ENCODE data around the gene YBX2.

The YBX2 gene

DNA sequence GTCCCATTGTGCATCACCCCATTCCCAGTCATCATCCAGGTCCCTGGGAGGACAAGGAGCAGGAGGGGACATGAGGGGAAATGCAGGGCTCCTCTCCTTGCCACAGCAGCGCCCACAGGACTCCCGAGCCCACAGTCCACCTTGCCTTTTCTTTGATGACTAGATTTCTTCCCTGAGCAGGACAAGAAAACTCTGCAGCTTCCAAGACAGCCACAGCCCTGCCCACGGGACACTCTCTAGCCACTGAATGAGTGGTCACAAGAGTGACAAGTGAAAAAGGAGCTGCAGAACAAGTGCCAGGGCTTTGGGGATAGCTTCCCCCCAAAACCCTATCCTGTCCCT lies 30.0 kb upstream of the YBX2 start:
- peaks cover 15% of the 10 kb centered on the region for H3K4me1 Mint-ChIP-seq
- TF ChIP-seq, protein P1, sequence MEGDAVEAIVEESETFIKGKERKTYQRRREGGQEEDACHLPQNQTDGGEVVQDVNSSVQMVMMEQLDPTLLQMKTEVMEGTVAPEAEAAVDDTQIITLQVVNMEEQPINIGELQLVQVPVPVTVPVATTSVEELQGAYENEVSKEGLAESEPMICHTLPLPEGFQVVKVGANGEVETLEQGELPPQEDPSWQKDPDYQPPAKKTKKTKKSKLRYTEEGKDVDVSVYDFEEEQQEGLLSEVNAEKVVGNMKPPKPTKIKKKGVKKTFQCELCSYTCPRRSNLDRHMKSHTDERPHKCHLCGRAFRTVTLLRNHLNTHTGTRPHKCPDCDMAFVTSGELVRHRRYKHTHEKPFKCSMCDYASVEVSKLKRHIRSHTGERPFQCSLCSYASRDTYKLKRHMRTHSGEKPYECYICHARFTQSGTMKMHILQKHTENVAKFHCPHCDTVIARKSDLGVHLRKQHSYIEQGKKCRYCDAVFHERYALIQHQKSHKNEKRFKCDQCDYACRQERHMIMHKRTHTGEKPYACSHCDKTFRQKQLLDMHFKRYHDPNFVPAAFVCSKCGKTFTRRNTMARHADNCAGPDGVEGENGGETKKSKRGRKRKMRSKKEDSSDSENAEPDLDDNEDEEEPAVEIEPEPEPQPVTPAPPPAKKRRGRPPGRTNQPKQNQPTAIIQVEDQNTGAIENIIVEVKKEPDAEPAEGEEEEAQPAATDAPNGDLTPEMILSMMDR (IDR thresholded peaks at IDR 0.05; ENCODE audit: unreplicated experiment in 3 of 3), result peak in 1 of 3 experiments; percentile 10
- no peak overlapping the region for H3K27ac Mint-ChIP-seq
- no peaks in the 10 kb centered on the region for H3K27me3 Mint-ChIP-seq (ENCODE audit: low read depth)
- H3K36me3 Mint-ChIP-seq (ENCODE audit: low read depth), result peaks cover 27% of the 10 kb centered on the region
- H3K4me3 Mint-ChIP-seq, result no peak overlapping the region
- no peaks in the 10 kb centered on the region for H3K9me3 Mint-ChIP-seq

DNA sequence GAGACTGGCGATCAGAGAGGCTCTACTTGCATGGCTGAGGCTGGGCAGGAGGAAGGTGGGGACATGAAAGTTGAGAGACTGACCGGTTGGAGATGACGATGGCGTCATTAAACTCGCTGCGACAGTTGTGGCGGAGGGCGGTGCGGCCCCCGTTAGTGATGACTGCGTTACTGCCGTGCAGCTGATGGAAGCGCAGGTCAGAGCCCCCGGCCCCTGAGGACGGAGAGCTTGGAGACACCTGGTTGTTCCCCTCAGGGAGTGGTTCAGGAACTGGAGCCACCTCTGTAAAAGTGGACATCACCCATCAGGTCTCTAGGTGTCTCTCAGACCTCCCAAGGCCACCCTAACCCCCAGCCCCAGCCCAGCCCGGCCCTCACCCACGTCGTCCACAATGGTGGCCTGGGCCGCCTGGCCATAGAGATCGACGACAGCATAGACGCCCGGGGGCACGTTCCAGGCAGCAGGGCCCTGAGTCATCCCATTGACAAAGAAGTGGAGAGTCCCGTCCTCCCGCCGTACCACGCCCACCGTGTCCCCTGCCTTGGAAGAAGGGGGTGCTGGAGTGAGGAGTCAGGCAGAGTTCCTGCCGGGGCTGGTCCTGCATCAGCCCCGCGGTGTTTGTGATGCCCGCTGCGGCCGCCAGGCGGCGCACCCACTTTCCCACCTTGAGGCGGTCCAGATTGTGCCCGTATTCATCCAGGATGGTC lies 29.4 kb upstream of the YBX2 start:
- no peaks in the 10 kb centered on the region for H3K9me3 Mint-ChIP-seq
- H3K4me3 Mint-ChIP-seq, result no peak overlapping the region
- no peaks in the 10 kb centered on the region for H3K27me3 Mint-ChIP-seq (ENCODE audit: low read depth)
- H3K36me3 Mint-ChIP-seq (ENCODE audit: low read depth), result peaks cover 28% of the 10 kb centered on the region
- TF ChIP-seq, protein P1 (IDR thresholded peaks at IDR 0.05; ENCODE audit: unreplicated experiment in 3 of 3), result peak; percentile 61 to 77 (median 75)
- no peak overlapping the region for H3K27ac Mint-ChIP-seq
- peaks cover 14% of the 10 kb centered on the region for H3K4me1 Mint-ChIP-seq

DNA sequence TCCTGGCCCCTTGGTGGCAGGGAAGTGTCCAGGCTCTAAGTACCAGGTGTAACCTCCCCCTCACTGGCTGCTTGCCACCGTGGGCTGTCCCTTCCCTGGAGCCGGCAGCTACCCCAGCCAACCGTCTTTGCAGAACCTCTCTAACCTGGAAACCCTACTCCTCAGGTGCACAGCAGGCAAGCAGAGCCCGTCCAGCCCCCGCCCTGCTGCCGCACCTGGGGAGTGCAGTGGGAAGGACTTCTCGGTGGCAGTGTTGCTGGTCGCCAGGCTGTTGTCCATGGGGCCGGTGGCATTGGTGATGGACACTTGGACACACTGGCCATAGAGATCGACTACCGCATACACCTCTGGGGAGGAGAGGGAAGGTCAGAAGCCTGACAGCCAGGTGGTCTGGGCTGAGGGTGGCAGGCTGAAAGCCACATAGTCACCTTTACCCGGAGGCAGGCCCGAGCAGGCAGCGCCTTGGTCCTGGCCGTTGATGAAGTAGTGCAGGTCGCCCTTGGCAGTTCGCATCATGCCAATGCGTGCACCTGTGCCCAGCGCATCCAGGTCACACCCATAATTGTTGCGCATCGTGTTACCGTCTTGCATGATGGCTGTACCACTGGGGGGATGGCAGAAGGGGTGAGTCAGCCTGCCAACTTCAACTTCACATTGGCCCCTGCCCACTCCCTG lies 28.2 kb upstream of the YBX2 start:
- TF ChIP-seq, protein P1 (IDR thresholded peaks at IDR 0.05; ENCODE audit: unreplicated experiment in 3 of 3), result no peak
- H3K4me3 Mint-ChIP-seq, result no peak overlapping the region
- peaks cover 2% of the 10 kb centered on the region for H3K4me1 Mint-ChIP-seq
- H3K9me3 Mint-ChIP-seq, result no peaks in the 10 kb centered on the region
- H3K36me3 Mint-ChIP-seq (ENCODE audit: low read depth), result peaks cover 34% of the 10 kb centered on the region
- no peak overlapping the region for H3K27ac Mint-ChIP-seq
- no peaks in the 10 kb centered on the region for H3K27me3 Mint-ChIP-seq (ENCODE audit: low read depth)

DNA sequence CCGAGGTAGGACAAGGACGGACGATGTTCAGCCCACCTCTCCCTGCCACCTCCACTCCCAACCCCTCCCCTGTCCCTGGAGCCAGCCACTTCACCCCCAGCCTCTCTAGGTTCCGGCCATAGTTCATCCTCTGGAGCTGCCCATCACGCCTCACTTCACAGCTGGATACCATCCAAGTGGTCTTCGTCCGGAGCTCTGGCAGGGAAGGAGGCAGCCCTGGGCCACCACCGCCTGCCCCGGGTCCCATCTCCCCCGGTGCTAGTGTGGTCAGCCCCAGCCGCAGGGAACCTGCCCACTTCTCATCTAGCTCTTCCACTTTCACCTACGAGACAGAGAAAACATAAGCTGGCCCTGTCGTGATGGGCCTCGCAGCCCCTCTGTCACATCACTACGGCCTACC lies 27.0 kb upstream of the YBX2 start:
- peaks cover 40% of the 10 kb centered on the region for H3K36me3 Mint-ChIP-seq (ENCODE audit: low read depth)

DNA sequence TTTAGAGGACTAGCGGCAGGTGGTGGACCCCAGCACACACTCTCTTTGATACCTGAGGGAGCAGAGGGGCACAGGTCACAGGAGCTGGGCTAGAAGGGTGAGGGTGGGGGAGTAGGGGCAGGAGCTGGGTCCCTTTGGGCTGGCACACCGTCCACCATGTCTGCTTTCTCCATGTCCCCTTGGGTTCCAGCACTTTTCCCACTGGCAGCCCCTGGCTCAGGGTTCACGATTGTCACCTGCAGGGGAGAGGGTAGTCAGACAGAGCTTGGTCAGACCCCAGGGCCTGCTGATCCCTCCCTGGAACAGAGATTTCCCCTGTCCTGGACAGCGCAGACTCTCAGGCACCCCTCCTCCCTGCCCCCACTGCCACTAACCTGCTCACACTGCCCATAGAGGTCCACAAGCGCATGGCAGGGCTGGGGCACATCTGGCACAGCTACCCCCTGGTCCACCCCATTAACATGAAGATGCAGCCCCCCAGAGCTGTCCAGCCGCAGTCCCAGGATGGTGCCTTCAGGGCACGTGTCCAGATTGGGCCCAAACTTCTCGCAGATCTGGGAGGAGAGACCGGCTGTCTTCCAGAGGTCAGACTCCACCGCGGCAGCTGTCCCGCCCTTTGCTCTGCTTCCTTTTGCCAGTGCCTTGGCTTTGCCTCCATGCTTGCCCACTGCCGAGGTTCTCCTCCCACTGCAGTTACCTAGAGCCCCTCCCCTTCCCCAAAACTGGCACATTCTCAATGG lies 23.9 kb upstream of the YBX2 start:
- peaks cover 16% of the 10 kb centered on the region for H3K4me1 Mint-ChIP-seq
- H3K27ac Mint-ChIP-seq, result no peak overlapping the region
- H3K9me3 Mint-ChIP-seq, result no peaks in the 10 kb centered on the region
- TF ChIP-seq, protein P1 (IDR thresholded peaks at IDR 0.05; ENCODE audit: unreplicated experiment in 3 of 3), result no peak
- peak overlapping the region; percentile 44 to 85 (median 70) for H3K4me3 Mint-ChIP-seq
- H3K27me3 Mint-ChIP-seq (ENCODE audit: low read depth), result no peaks in the 10 kb centered on the region
- H3K36me3 Mint-ChIP-seq (ENCODE audit: low read depth), result peaks cover 50% of the 10 kb centered on the region

More for the DNA sequence above, 27.0 kb upstream of the YBX2 start:
- TF ChIP-seq, protein P1 (IDR thresholded peaks at IDR 0.05; ENCODE audit: unreplicated experiment in 3 of 3), result no peak
- H3K4me1 Mint-ChIP-seq, result peaks cover 2% of the 10 kb centered on the region
- H3K27ac Mint-ChIP-seq, result no peak overlapping the region
- no peaks in the 10 kb centered on the region for H3K27me3 Mint-ChIP-seq (ENCODE audit: low read depth)
- H3K4me3 Mint-ChIP-seq, result peak overlapping the region in 1 of 3 experiments; percentile 10
- no peaks in the 10 kb centered on the region for H3K9me3 Mint-ChIP-seq
